Esophagus muscularis mucosa (tissue), 4 donors: ENCODE results near the gene MAP7D1. TPM values are rescaled to one million over a fixed set of nuclear protein-coding genes. Genes with fewer than 3 reads are reported as not detected.

ENCODE experiments used
- DNase-seq: peaks from one replicate; pipeline ENCODE4 v3.0.0-alpha.2; 2017; ENCODE audit errors: extremely low spot score
- H3K27ac ChIP-seq, 4 donors: fragments of 200-600 bp; sonication (generic); replicated peaks in 1 of 4; 1 replicate in 3 of 4; 2 replicates in 1 of 4; pipeline ENCODE4 v1.5.1; 2016 to 2019; ENCODE audit warnings: mild to moderate bottlenecking in 1 of 4
- H3K27me3 ChIP-seq, 4 donors: fragments of 200-600 bp; sonication (generic); one replicate each; pipeline versions ENCODE4 v1.5.1 to v1.6.0; 2016 to 2019
- H3K36me3 ChIP-seq, 4 donors: fragments of 200-600 bp; sonication (generic); one replicate each; pipeline ENCODE4 v1.5.1; 2016 to 2019
- H3K4me1 ChIP-seq, 4 donors: fragments of 200-600 bp; sonication (generic); one replicate each; pipeline ENCODE4 v1.5.1; 2016 to 2019
- H3K4me3 ChIP-seq, 4 donors: fragments of 200-600 bp; sonication (generic); 1 replicate in 2 of 4; 2 replicates in 2 of 4; pipeline ENCODE4 v1.5.1; 2016 to 2019; ENCODE audit warnings: mild to moderate bottlenecking in 4 of 4, moderate library complexity in 1 of 4
- H3K9me3 ChIP-seq, 4 donors: fragments of 200-600 bp; sonication (generic); 1 replicate in 3 of 4; 2 replicates in 1 of 4; pipeline ENCODE4 v1.5.1; 2016 to 2019
- EP300 ChIP-seq: sonication (generic); formaldehyde crosslinking; IDR thresholded peaks from one replicate; pipeline ENCODE4 v1.6.1; 2017; ENCODE audit warnings: antibody characterized with exemption
- POLR2A ChIP-seq: fragments of 450-650 bp; IDR thresholded peaks from one replicate; pipeline ENCODE4 v1.6.1; 2017; ENCODE audit warnings: antibody characterized with exemption, moderate library complexity, mild to moderate bottlenecking, low read depth
- POLR2AphosphoS5 ChIP-seq, 2 donors: sonication (generic); formaldehyde crosslinking; IDR thresholded peaks; one replicate each; pipeline ENCODE4 v1.6.1; 2017; ENCODE audit warnings: antibody characterized with exemption in 2 of 2
- WGBS: methylation state at CpG from one replicate; pipeline ENCODE4 v1.1.5; 2018; 5-methylcytosine and 5-hydroxymethylcytosine counted together
- intact Hi-C: fragments of 100-400 bp; cut with DNase I; formaldehyde crosslinking; loops from one replicate; pipeline ENCODE4 v1.15.1; 2023
- total RNA-seq, 4 donors: library from RNA; depleted of rRNA; stranded (reverse); fragments of >200 nt; gene quantifications; one replicate each; pipeline versions ENCODE4 v1.1.0 to v1.2.1, GENCODE V29; 2016
- TF ChIP-seq, protein P1 (sequence below), 3 experiments: fragments of 200-600 bp in 2 of 3; fragments of 450-650 bp in 1 of 3; sonication (generic) in 2 of 3; IDR thresholded peaks; one replicate each; pipeline ENCODE4 v1.5.1; 2017 to 2019; ENCODE audit warnings: antibody characterized with exemption in 3 of 3, mild to moderate bottlenecking in 2 of 3, moderate library complexity in 1 of 3

MAP7D1 gene
- total RNA-seq, 4 donors from 2014 or later, result 162 to 263 (median 225) TPM

DNA sequence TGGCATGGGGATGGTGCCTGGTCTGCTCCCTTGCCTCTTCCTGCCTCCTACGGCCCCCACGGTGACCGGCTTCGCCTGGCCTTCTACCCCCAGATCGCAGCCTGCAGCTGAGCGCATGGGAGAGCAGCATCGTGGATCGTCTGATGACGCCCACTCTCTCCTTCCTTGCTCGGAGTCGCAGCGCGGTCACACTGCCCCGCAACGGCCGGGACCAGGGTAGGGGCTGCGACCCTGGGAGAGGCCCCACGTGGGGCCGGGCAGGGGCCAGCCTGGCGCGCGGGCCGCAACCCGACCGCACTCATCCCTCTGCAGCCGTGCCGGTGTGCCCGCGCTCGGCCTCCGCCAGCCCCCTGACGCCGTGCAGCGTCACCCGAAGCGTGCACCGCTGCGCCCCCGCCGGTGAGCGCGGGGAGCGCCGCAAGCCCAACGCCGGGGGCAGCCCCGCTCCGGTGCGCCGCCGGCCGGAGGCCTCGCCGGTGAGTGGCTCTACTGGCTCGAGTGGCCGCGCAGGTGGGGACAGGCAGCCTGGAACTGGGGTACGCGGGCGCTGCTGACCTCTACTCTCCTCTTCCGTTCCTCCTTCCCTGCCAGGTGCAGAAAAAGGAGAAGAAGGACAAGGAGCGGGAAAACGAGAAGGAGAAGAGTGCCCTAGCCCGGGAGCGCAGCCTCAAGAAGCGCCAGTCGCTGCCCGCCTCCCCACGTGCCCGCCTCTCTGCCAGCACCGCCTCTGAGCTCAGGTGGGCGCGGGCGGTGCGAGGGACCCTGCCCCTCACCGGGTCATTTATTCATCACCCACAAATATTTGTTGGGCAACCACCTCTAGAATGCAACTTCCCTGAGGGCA, 20.4 kb downstream of the MAP7D1 start:
- intact Hi-C loops, result no loop called here
- TF ChIP-seq, protein P1, sequence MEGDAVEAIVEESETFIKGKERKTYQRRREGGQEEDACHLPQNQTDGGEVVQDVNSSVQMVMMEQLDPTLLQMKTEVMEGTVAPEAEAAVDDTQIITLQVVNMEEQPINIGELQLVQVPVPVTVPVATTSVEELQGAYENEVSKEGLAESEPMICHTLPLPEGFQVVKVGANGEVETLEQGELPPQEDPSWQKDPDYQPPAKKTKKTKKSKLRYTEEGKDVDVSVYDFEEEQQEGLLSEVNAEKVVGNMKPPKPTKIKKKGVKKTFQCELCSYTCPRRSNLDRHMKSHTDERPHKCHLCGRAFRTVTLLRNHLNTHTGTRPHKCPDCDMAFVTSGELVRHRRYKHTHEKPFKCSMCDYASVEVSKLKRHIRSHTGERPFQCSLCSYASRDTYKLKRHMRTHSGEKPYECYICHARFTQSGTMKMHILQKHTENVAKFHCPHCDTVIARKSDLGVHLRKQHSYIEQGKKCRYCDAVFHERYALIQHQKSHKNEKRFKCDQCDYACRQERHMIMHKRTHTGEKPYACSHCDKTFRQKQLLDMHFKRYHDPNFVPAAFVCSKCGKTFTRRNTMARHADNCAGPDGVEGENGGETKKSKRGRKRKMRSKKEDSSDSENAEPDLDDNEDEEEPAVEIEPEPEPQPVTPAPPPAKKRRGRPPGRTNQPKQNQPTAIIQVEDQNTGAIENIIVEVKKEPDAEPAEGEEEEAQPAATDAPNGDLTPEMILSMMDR (IDR thresholded peaks at IDR 0.05), result peak; percentile 37 to 54 (median 43)
- no peak for TF ChIP-seq POLR2AphosphoS5 (IDR thresholded peaks at IDR 0.05)
- H3K4me1 ChIP-seq, result peaks cover 58 to 89% (median 69%) of the 10 kb centered on the region in 4 donors
- no peaks in the 10 kb centered on the region for H3K27me3 ChIP-seq
- 76% methylated on average over 35 of the region's 76 CpGs for WGBS
- DNase-seq, result no peak
- no peaks in the 10 kb centered on the region for H3K9me3 ChIP-seq
- no peak overlapping the region for H3K4me3 ChIP-seq
- peak overlapping the region; percentile 70 to 89 (median 78) for H3K27ac ChIP-seq
- peaks cover 92 to 100% (median 99%) of the 10 kb centered on the region in 4 donors for H3K36me3 ChIP-seq

DNA sequence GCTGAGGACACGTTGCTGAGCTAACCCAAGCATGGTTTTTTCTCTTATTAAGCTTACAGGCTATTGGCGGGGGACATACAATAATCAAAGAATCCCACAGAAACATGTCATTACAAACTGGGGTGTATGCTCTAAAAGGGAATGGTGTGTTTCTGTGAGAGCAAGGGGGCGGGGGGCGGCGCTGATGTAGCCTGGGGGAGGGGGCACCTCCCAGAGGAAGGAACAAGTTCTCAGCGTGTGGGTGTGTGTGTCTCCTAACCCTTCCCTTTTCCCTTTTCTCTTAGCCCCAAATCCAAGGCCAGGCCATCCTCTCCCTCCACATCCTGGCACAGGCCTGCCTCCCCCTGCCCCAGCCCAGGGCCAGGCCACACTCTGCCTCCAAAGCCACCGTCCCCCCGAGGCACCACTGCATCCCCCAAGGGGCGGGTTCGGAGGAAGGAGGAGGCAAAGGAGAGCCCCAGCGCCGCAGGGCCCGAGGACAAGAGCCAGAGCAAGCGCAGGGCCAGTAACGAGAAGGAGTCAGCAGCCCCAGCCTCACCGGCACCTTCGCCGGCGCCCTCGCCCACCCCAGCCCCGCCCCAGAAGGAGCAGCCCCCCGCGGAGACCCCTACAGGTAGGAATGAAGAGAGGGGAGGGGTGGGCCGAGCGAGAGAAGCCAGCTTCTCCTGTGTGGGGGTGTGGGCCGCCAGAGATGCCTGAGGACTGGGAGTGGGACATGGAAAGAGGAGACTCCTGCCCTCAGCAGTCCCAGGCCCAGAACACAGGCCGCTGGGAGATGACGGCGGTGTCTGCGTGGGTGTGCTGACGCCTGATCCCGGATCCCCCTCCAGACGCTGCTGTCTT, 21.9 kb downstream of the MAP7D1 start:
- DNase-seq, result no peak
- peaks cover 77 to 91% (median 90%) of the 10 kb centered on the region in 4 donors for H3K36me3 ChIP-seq
- intact Hi-C loops, result no loop called here
- 82% methylated on average over 32 of the region's 33 CpGs for WGBS
- no peaks in the 10 kb centered on the region for H3K27me3 ChIP-seq
- H3K4me1 ChIP-seq, result peaks cover 53 to 91% (median 70%) of the 10 kb centered on the region in 4 donors
- peak overlapping the region; percentile 70 to 89 (median 78) for H3K27ac ChIP-seq
- TF ChIP-seq POLR2A (no peak), POLR2AphosphoS5 (IDR thresholded peaks at IDR 0.05) (no peak), EP300 (no peak)
- TF ChIP-seq, protein P1 (IDR thresholded peaks at IDR 0.05), result no peak
- H3K9me3 ChIP-seq, result no peaks in the 10 kb centered on the region
- H3K4me3 ChIP-seq, result no peak overlapping the region

DNA sequence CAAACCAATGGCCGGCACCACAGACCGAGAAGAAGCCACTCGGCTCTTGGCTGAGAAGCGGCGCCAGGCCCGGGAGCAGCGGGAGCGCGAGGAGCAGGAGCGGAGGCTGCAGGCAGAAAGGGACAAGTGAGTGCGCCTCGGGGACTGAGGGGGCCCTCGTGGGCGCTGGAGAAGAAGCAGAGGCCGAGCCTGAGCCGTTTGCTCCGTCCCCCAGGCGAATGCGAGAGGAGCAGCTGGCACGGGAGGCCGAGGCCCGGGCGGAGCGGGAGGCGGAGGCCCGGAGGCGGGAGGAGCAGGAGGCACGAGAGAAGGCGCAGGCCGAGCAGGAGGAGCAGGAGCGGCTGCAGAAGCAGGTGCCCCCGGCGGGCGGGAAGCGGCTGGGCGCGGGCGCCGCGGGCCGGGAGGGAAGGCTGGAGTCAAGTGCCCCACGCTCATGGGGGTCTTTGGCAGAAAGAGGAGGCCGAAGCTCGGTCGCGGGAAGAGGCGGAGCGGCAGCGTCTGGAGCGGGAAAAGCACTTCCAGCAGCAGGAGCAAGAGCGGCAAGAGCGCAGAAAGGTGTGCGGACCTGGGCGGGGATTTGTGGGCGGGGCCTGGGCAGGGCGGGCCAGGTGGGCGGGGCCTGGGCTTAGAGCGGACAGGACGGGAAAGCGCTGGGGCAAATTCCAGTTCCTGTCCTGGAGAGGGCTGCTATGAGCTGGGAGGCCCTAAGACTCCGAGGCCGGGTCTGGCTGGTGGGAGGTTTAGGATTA, 22.7 kb downstream of the MAP7D1 start:
- DNase-seq, result no peak
- peaks cover 49 to 91% (median 72%) of the 10 kb centered on the region in 4 donors for H3K4me1 ChIP-seq

DNA sequence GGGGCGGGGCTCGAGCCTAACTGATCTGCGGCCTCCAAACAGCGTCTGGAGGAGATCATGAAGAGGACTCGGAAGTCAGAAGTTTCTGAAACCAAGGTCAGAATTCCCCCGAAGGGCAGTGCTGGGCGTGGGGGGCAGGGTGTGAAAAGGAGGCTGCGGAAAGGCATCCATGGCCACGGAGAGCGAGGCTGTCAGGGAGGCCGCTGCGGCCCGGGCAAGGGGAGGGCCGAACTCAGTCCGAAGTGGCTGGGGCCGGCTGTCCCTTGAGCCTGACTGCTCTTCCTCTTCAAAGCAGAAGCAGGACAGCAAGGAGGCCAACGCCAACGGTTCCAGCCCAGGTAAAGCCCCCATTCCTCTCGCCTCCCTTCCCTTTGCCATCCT, 23.2 kb downstream of the MAP7D1 start:
- Histone ChIP-seq H3K4me1 (peaks cover 44 to 93% (median 72%) of the 10 kb centered on the region in 4 donors), H3K27ac (peak overlapping the region; percentile 70 to 89 (median 78)), H3K36me3 (peaks cover 64 to 77% (median 76%) of the 10 kb centered on the region in 4 donors), H3K27me3 (no peaks in the 10 kb centered on the region), H3K4me3 (no peak overlapping the region), H3K9me3 (no peaks in the 10 kb centered on the region)
- 90% methylated on average over 19 of the region's 19 CpGs for WGBS
- TF ChIP-seq EP300 (no peak), POLR2AphosphoS5 (IDR thresholded peaks at IDR 0.05) (no peak), POLR2A (no peak)
- TF ChIP-seq, protein P1 (IDR thresholded peaks at IDR 0.05), result no peak
- intact Hi-C loops, result no loop called here
- no peak for DNase-seq

More for the DNA sequence above, 22.7 kb downstream of the MAP7D1 start:
- no peak for TF ChIP-seq EP300
- TF ChIP-seq, protein P1 (IDR thresholded peaks at IDR 0.05), result no peak
- no peak for TF ChIP-seq POLR2A
- TF ChIP-seq POLR2AphosphoS5 (IDR thresholded peaks at IDR 0.05), result no peak
- Histone ChIP-seq H3K27me3 (no peaks in the 10 kb centered on the region), H3K36me3 (peaks cover 70 to 83% (median 82%) of the 10 kb centered on the region in 4 donors), H3K9me3 (no peaks in the 10 kb centered on the region), H3K27ac (peak overlapping the region; percentile 70 to 89 (median 78)), H3K4me3 (no peak overlapping the region)
- intact Hi-C loops, result no loop called here
- WGBS, result 81% methylated on average over 61 of the region's 62 CpGs
